ENCODE data around the gene ATRAID.

- TF ChIP-seq CTCF (IDR thresholded peaks at IDR 0.05) = no peak
- no peak for TF ChIP-seq POLR2A (IDR thresholded peaks at IDR 0.05)
These were observed 37.5 kb downstream of the ATRAID start for GRCh38 chr2:27249159-27249890.
